NCI-H446 (cell line): ENCODE results near the gene GMNC.
A peak's percentile ranks its signal among the peaks of the same experiment; 100 is the strongest.

ENCODE experiments used
- DNase-seq, 2 experiments: peaks; one replicate each; lab custom pipeline; 2025; lab: John Stamatoyannopoulos, UW

The GMNC gene

DNA sequence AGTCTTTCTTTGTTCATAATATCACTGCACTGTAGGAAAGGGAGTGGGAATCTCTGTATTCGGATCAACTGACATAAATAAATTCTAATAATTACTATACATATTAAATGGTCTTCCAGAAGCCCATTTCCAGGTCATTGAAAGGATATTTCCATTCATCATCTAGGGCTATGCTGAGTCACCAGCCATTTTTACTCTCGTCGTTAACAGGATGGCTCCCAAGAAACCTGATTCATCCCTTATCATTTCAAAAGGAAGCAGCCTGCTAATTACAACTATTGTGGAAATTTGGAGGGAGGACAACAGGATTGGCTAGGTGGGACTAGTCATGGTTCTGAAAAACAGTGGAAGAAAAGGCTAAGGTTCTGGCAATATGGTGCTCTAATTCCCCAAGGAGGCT lies 13.6 kb downstream of the GMNC start:
- no peak for DNase-seq

DNA sequence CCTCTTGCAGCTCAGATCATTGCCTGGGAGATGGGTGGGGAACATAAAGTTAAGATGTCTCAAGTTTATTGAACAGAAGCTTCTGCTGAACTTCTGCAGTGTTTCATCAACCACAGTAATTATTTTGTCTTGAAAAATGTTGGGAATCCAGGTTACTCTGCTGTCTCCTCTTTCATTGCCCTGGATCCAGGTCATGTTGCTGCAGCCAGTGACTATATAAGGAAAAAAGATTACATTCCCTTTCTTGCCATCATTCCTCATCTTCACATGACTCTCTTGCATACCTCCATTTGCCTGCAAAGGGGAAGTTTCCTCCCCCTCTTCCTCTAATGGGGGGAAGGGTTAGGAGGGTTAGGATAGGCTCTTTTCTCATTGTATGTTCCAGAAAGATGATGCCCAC lies 15.1 kb downstream of the GMNC start:
- no peak for DNase-seq

- DNase-seq: no peak
Measured at GRCh38 chr3:190840146-190840545, 22.3 kb downstream of the GMNC start.

DNA sequence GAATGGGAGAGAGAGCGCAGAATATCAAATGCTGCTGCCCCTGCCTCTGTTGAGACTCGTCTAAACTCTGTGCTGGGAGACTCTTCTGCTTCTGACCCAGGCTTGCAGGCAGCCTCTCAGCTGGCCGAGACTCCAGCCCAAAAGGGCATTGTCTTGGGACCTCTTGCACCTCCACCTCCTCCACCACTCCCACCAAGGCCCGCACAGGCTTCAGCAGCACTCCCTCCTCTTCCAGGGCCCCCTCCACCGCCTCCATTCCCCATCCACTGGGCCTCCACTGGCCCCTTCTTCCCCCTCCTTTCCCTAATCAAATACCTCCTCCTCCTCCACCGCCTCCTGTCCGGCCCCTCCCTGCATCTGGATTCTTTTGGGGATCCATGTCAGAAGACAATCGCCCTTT lies 31.3 kb downstream of the GMNC start:
- DNase-seq: no peak

GRCh38 chr3:190830031-190830430 lies 32.5 kb downstream of the GMNC start:
- no peak for DNase-seq

- no peak for DNase-seq
Measured at GRCh38 chr3:190826018-190826417, 36.5 kb downstream of the GMNC start.

GRCh38 chr3:190825386-190826016 lies 37.0 kb downstream of the GMNC start:
- DNase-seq: no peak

DNA sequence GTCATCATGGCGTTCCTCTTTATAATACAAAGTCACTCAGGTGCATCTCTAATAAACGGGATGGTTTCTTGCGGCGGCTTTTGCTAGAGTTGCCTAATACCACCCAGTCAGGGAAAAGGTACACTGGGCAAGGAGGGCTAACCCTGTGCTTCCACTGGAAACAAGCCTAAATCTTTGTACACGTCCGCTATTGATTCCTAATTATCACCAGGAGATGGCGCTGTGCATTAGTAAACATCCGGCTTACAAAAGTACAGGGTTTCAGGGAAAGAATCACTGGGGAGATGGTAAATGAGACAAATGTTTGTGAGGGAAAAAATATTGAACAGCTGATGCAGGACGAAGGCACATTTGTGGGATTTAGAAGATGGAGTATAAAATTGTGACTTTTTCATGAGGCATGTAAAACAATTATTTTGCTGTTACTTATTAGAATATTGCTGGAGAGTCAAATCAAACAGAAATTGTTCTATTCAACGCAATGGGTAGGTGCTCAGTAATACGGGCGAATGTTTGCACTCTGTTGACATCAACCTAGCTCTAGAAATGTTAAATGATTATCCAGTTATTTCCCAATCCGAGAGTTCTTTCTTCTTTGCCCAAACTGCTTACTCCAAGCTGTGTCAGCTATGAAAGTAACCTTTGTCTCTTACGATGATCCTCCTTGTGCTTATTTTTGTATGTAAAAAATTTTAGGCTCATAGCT lies 50.6 kb downstream of the GMNC start:
- peak; percentile 55 to 78 for DNase-seq

GRCh38 chr3:190810957-190811356 lies 51.5 kb downstream of the GMNC start:
- DNase-seq: no peak

DNA sequence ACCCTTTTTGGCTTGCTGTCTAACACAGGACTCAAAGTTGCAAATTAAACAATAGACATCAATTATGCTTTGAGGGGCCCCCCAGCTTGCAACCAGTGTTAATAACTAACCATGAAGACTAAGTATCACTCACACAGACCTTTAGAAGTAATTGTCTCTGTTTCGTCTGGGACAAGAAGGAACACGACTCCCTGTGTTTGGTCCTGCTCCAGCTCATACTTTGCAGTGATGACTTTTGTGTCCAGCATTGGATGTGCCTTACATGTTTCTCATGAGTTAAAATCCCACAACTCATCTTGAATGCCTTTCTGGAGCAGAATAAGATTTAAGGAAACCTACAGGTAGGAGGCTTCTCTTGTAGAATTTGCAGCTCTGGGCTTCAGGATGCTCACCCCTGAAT lies 53.1 kb downstream of the GMNC start:
- DNase-seq: no peak

GRCh38 chr3:190807719-190808375 lies 54.6 kb downstream of the GMNC start:
- DNase-seq: no peak
